HG03025 (cell line): ENCODE results near the gene CDC25A.

ENCODE experiments used
- ATAC-seq: cut with Tn5 transposase; IDR thresholded peaks from one replicate; pipeline ENCODE4 v1.9.1; 2021; ENCODE audit warnings: mild to moderate bottlenecking, moderate library complexity; ENCODE audit not compliant: unreplicated experiment, low FRiP score

The CDC25A gene

GRCh38 chr3:48143567-48143966 is 44.6 kb downstream of the CDC25A start:
- ATAC-seq = no peak

GRCh38 chr3:48142316-48142870 is 45.8 kb downstream of the CDC25A start:
- no peak for ATAC-seq

- ATAC-seq = no peak
Observed at GRCh38 chr3:48141604-48142137, 46.5 kb downstream of the CDC25A start.

GRCh38 chr3:48140936-48141603 is 47.1 kb downstream of the CDC25A start:
- ATAC-seq = no peak

GRCh38 chr3:48140336-48140757 is 47.9 kb downstream of the CDC25A start:
- no peak for ATAC-seq

- no peak for ATAC-seq
Observed at GRCh38 chr3:48137425-48137999, 50.7 kb downstream of the CDC25A start.

GRCh38 chr3:48135552-48136495 is 52.4 kb downstream of the CDC25A start:
- ATAC-seq = no peak

- ATAC-seq = no peak
Observed at GRCh38 chr3:48130321-48130904, 57.8 kb downstream of the CDC25A start.

GRCh38 chr3:48129921-48130320 is 58.3 kb downstream of the CDC25A start:
- no peak for ATAC-seq

GRCh38 chr3:48128774-48129173 is 59.4 kb downstream of the CDC25A start:
- ATAC-seq = no peak

- ATAC-seq = no peak
Observed at GRCh38 chr3:48125886-48126622, 62.2 kb downstream of the CDC25A start.

- no peak for ATAC-seq
Observed at GRCh38 chr3:48125013-48125705, 63.1 kb downstream of the CDC25A start.

- ATAC-seq = no peak
Observed at GRCh38 chr3:48123346-48123745, 64.9 kb downstream of the CDC25A start.

- no peak for ATAC-seq
Observed at GRCh38 chr3:48122504-48122903, 65.7 kb downstream of the CDC25A start.

- no peak for ATAC-seq
Observed at GRCh38 chr3:48120223-48120622, 68.0 kb downstream of the CDC25A start.

- ATAC-seq = no peak
Observed at GRCh38 chr3:48119505-48120193, 68.6 kb downstream of the CDC25A start.

- ATAC-seq = no peak
Observed at GRCh38 chr3:48118928-48119327, 69.3 kb downstream of the CDC25A start.

GRCh38 chr3:48118322-48118721 is 69.9 kb downstream of the CDC25A start:
- ATAC-seq = no peak

GRCh38 chr3:48112813-48113212 is 75.4 kb downstream of the CDC25A start:
- ATAC-seq = no peak
